Suprapubic skin (tissue), 4 donors: Measurements from ENCODE around the gene BTNL8. TPM values are rescaled to one million over a fixed set of nuclear protein-coding genes. Genes with fewer than 3 reads are reported as not detected.

ENCODE experiments used
- DNase-seq, 2 donors: peaks; one replicate each; pipeline ENCODE4 v3.0.0-alpha.2; 2019; ENCODE audit warnings: low spot score in 2 of 2
- H3K27ac ChIP-seq: fragments of 200-600 bp; sonication (generic); one replicate; pipeline ENCODE4 v1.5.1; 2019
- H3K27me3 ChIP-seq: fragments of 200-600 bp; sonication (generic); one replicate; pipeline ENCODE4 v1.5.1; 2019
- H3K36me3 ChIP-seq: fragments of 200-600 bp; sonication (generic); one replicate; pipeline ENCODE4 v1.5.1; 2019
- H3K4me1 ChIP-seq: fragments of 200-600 bp; sonication (generic); one replicate; pipeline ENCODE4 v1.5.1; 2019
- H3K4me3 ChIP-seq: fragments of 200-600 bp; sonication (generic); one replicate; pipeline ENCODE4 v1.5.1; 2019; ENCODE audit warnings: mild to moderate bottlenecking
- H3K9me3 ChIP-seq: fragments of 200-600 bp; sonication (generic); one replicate; pipeline ENCODE4 v1.5.1; 2019
- CTCF ChIP-seq, 2 donors: fragments of 200-600 bp in 1 of 2; fragments of 450-650 bp in 1 of 2; sonication (generic) in 1 of 2; IDR thresholded peaks; one replicate each; pipeline ENCODE4 v1.5.1; 2016 to 2019; ENCODE audit warnings: antibody characterized with exemption in 2 of 2, mild to moderate bottlenecking in 1 of 2, moderate library complexity in 1 of 2
- EP300 ChIP-seq: sonication (generic); formaldehyde crosslinking; IDR thresholded peaks from one replicate; pipeline ENCODE4 v1.6.1; 2017; ENCODE audit warnings: antibody characterized with exemption
- POLR2A ChIP-seq, 2 donors: fragments of 450-650 bp; IDR thresholded peaks; one replicate each; pipeline ENCODE4 v1.6.1; 2017; ENCODE audit warnings: antibody characterized with exemption in 2 of 2, mild to moderate bottlenecking in 2 of 2, moderate library complexity in 2 of 2
- POLR2AphosphoS5 ChIP-seq, 3 donors: sonication (generic); formaldehyde crosslinking; IDR thresholded peaks; one replicate each; pipeline ENCODE4 v1.6.1; 2017; ENCODE audit warnings: antibody characterized with exemption in 3 of 3
- WGBS: methylation state at CpG from one replicate; pipeline ENCODE4 v1.1.5; 2018; 5-methylcytosine and 5-hydroxymethylcytosine counted together
- total RNA-seq, 4 donors: library from RNA; depleted of rRNA; stranded (reverse); fragments of >200 nt; gene quantifications; one replicate each; pipeline ENCODE4 v1.1.0, GENCODE V29; 2016

Gene BTNL8
- total RNA-seq, 4 donors from 2014 or later = 0.51 to 0.79 TPM; not detected in 2

GRCh38 chr5:180908400-180908799 is 9.4 kb downstream of the BTNL8 start:
- 93% methylated on average over 9 of the region's 9 CpGs for WGBS
- TF ChIP-seq CTCF (IDR thresholded peaks at IDR 0.05) (no peak), EP300 (no peak), POLR2AphosphoS5 (IDR thresholded peaks at IDR 0.05) (no peak), POLR2A (IDR thresholded peaks at IDR 0.05) (no peak)
- Histone ChIP-seq H3K4me3 (no peak overlapping the region), H3K9me3 (no peaks in the 10 kb centered on the region), H3K36me3 (no peaks in the 10 kb centered on the region), H3K27me3 (peaks cover 5% of the 10 kb centered on the region), H3K4me1 (no peaks in the 10 kb centered on the region), H3K27ac (no peak overlapping the region)
- DNase-seq = no peak

- DNase-seq = no peak
- Histone ChIP-seq H3K4me1 (no peaks in the 10 kb centered on the region), H3K27ac (no peak overlapping the region), H3K27me3 (peaks cover 5% of the 10 kb centered on the region), H3K9me3 (no peaks in the 10 kb centered on the region), H3K4me3 (no peak overlapping the region), H3K36me3 (no peaks in the 10 kb centered on the region)
- 65% methylated on average over 9 of the region's 9 CpGs for WGBS
- no peak for TF ChIP-seq POLR2A (IDR thresholded peaks at IDR 0.05)
- no peak for TF ChIP-seq POLR2AphosphoS5 (IDR thresholded peaks at IDR 0.05)
- no peak for TF ChIP-seq EP300
These were observed 10.2 kb downstream of the BTNL8 start for GRCh38 chr5:180908998-180909731.

DNA sequence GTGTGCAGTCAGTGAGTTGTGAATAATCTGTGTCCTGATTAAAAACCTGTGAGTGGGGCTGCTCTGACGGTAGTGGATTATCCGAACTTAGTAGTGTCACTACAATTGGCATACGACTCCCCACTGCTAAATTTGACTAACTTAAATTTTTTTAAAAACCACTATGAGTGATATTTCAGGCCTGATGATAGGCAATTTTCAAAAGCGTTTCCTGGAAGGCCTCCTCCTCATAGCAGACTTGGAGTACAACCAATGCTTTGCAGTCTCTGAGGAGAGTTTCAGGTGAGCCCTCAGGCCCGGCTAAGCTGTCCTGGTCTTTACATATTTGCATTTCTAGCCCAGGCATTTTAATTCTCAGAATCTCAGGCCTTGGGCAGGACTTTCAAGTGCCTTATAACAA is 10.8 kb downstream of the BTNL8 start:
- Histone ChIP-seq H3K36me3 (no peaks in the 10 kb centered on the region), H3K27ac (no peak overlapping the region), H3K4me1 (no peaks in the 10 kb centered on the region), H3K9me3 (no peaks in the 10 kb centered on the region), H3K27me3 (peaks cover 5% of the 10 kb centered on the region), H3K4me3 (no peak overlapping the region)
- no peak for TF ChIP-seq POLR2AphosphoS5 (IDR thresholded peaks at IDR 0.05)
- no peak for TF ChIP-seq EP300
- no peak for TF ChIP-seq POLR2A (IDR thresholded peaks at IDR 0.05)
- no peak for TF ChIP-seq CTCF (IDR thresholded peaks at IDR 0.05)
- WGBS = 56% methylated on average over 5 of the region's 5 CpGs
- DNase-seq = no peak

- no peak for DNase-seq
- Histone ChIP-seq H3K27ac (no peak overlapping the region), H3K4me1 (no peaks in the 10 kb centered on the region), H3K4me3 (no peak overlapping the region), H3K27me3 (peaks cover 5% of the 10 kb centered on the region), H3K9me3 (no peaks in the 10 kb centered on the region), H3K36me3 (no peaks in the 10 kb centered on the region)
- 64% methylated on average over 2 of the region's 2 CpGs for WGBS
- TF ChIP-seq CTCF (IDR thresholded peaks at IDR 0.05) (no peak), EP300 (no peak), POLR2A (IDR thresholded peaks at IDR 0.05) (no peak)
These were observed 11.2 kb downstream of the BTNL8 start for GRCh38 chr5:180910182-180910581.

GRCh38 chr5:180910735-180911134 is 11.8 kb downstream of the BTNL8 start:
- no peak for DNase-seq
- Histone ChIP-seq H3K9me3 (no peaks in the 10 kb centered on the region), H3K27ac (no peak overlapping the region), H3K4me3 (no peak overlapping the region), H3K4me1 (no peaks in the 10 kb centered on the region), H3K36me3 (no peaks in the 10 kb centered on the region), H3K27me3 (peaks cover 5% of the 10 kb centered on the region)
- TF ChIP-seq EP300 (no peak), CTCF (IDR thresholded peaks at IDR 0.05) (no peak), POLR2A (IDR thresholded peaks at IDR 0.05) (no peak), POLR2AphosphoS5 (IDR thresholded peaks at IDR 0.05) (no peak)
- 79% methylated on average over 5 of the region's 5 CpGs for WGBS
